ENCODE data around the gene FUT3.
"Not testable (repeated sequence)": the region's sequence is repeated elsewhere in the genome, so short reads cannot be mapped to it uniquely, and the experiment has no call there.

FUT3 gene

GRCh38 chr19:5851302-5851701 is at the start of gene FUT3:
Gene FUT3, minus strand, starts transcription at chr19:5851449.
- DNase-seq, result no peak

DNA sequence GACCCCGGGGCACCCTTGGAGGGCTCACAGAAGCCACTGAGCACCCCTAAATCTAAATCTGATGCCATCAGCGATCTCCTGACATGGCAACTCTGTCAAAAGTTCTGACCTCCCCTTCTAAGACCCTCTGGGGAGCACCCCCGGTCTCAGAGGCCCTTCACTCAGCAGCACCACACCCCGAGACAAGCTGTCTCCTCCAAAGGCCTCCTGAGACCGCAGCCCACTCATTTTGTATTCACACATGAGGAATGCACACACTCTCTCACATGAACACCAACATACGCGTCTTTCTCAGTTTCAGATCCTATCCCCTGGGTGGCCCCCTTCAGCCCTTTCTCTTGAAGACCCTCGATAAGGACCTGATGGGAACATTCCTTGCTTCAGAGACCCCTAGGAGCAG is 49.7 kb upstream of the FUT3 start:
- no peak for DNase-seq

DNA sequence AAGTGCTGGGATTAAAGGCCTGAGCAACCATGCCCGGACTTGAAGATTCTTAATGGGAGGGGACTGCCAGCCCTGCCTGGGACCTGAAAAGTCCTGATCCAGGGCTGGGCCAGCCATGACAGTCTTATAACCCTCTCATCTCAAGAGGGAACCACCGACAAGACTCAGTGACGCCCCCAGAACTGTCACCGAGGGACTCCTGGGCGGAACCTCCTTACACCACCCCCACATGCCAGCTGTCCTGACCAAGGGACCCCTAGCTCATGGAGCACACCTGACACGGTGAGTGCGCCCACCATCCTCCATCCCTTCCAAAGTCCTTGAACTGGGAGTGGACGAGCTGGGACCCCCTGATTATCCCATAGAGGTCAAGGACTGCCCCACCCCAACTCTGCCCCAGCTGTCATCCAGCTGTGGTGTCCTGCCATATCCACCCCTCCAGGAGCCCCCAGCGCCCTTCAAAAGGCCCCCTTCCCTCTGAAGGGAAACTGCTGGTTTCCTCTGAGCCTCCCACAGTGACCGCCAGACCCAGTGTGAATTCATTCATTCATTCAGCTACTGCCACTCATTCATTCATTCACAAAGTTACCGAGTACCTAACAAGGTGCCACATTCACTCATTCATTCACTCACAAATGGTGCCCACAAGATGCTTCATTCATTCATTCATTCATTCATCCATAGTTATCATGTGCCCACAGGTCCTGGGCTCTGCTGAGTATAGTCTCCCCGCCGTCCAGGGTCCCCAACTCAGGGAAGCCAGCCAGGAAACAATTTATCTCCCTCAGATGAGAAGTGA is 48.7 kb upstream of the FUT3 start:
- DNase-seq, result no peak

- DNase-seq, result no peak
Measured at GRCh38 chr19:5897189-5897969, 46.1 kb upstream of the FUT3 start.

DNA sequence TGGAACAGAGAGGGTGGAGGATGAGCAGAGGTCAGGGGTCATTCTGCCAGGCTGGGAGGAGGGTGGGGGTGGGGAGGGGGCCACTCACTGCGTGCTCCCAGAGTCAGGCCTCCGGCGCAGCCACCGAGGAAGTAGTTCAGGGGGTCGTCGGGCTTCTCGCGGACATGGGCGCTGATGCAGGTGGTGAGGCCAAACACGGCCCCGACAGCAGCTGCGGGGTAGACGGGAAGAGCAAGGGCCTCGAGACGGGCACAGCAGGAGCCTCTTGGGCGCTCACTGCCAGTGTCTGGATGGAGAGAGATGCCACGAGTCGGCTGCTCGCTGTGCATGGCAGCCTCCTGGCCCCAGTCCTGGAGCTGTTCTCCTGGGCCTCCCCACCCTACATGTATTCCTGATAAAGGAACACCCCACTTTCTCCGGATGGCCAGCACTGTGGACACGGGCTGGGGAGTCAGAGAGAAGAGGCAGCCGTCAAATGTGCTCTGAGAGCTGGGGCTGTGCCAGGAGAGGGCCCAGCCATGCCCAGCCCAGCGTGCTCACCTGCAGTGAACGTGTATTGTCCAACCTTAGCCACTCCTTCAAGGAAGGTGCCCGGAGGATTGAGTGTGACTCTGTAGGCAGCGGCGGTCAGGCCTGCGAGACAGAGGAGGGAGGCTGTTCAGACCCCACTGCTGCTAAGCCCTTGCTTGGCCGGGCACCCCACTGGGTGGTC is 45.3 kb upstream of the FUT3 start:
- no peak for DNase-seq

GRCh38 chr19:5895890-5896289 is 44.6 kb upstream of the FUT3 start:
- DNase-seq, result no peak

DNA sequence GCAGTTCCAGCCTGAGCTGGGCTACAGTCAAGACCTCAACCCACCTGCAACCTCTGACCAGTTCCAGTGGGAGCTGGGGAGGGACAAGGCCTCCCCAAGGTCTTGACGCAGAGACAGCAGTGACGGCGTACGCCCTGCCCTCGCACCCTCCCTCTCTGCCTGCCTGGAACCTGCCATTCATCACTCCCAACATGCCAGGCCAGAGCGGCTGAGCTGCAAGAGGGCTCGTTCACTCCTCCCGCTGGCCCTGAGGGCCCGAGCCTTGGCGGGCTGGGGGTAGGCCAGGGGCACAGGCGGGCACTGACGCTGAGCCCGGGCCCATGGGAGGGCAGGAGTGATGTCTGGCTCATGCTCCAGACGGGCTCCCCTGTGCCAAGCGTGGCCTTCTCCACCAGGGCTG is 44.2 kb upstream of the FUT3 start:
- DNase-seq, result no peak

DNA sequence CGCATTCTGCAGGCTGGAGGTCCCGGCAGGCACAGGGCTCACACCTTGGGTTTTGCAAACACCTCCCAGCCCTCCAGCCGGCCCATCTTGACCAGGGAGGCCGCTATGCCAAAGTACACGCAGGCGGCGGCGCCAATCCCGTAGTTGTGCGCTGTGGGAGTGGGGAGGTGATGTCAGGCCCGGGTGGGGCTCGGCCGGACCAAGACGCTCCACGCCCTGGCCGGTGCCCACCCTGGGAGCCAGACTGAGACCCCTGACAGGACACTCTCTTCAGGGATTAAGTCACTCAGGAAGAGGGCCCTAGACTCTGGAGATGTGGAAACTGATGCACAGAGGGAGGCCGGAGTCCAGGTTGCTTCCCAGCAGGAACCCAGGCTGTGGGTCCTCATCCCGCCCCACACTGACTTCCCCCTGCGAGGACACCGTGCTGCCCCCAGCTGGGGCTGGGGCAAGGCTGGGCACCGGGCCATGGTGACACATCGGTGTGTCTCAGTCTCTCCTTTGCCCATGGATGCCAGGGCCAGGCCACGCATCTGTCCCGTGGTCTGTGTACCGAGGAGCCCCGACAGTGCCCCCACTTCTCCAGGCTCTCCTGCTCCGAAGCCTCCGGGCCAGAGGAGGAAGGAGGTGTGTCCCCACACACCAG is 43.6 kb upstream of the FUT3 start:
- DNase-seq, result no peak

DNA sequence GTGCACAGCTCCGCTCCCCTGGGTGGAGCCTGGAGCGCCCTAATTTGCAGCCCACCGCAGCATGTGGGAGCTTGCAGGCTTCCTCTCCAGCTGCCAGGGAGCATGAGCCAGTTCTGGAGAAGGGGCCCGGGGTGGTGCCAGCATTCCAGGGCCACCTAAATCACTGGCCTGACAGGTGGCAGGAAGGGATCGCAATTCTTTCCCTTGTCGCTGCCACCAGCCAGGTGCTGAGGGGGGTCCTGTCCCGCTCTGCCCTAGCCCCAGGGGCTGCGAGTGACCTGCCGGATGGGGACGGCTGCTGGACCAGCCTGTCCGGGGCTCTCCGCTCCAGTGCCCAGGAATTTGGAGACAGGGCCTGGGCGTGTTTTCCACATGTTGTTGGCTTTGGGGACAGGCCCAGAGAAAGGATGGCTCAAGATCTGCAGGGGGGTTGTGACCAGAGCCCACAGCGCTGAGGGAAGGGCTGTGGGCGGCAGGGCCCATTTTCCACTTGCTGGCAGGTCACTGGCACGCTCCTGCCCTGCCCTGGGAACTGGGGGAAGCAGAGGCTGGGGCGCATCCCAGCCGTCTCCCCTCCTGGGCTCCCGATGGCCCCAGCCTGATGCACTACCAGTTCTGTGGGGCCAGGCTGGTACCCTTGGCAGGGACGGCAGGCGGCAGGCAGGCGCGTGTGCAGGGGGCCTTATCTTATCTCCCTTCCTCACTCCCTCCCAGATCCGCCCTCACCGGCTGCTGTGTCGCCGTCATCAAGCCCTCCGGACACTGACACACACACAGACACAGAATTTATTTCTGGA is 42.9 kb upstream of the FUT3 start:
- no peak for DNase-seq

- DNase-seq, result no peak
Measured at GRCh38 chr19:5893296-5893903, 42.2 kb upstream of the FUT3 start.

GRCh38 chr19:5892772-5893275 is 41.6 kb upstream of the FUT3 start:
- no peak for DNase-seq

DNA sequence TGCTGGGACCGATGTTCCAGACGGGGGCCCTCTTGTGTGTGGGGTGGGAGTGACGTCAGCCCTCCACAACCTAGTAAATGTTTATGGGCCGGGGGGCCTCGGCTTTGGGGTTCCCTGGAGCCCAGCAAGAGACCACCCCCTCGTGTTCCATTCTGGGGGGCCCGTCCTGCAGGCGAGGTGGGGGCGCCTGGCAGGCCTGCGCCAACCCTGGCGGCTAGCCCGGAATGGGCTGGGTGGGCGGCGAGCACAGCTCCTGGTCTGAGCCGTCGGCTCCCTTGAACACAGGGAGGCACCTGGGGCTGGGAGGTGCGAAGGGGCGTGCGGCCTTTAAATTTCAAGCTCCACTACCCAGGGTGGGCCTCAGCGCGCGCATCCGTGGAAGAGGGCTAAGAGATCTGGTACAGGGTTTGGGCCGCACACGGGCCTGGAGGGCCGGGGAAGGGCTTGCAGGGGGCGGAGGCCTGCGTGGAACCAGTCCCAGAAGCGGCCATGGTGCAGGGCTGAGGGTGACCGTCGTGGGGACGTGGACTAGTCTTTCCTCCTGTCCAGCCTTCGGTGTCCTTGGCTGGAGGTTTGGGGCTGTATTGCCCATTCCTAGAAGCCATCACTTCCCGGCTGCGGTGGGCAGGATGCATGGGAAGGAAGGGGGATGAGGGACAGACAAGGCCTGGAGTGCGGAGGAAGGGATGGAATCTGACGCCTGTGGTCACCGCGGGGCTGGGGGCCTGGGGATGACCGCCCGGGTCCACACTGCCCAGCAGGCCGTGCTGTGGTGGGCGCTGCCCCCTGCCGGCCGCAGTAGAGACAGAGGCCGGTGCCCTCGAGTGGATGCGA is 40.9 kb upstream of the FUT3 start:
- peak; percentile 26 to 29 for DNase-seq

- no peak for DNase-seq
Measured at GRCh38 chr19:5891572-5891937, 40.3 kb upstream of the FUT3 start.

DNA sequence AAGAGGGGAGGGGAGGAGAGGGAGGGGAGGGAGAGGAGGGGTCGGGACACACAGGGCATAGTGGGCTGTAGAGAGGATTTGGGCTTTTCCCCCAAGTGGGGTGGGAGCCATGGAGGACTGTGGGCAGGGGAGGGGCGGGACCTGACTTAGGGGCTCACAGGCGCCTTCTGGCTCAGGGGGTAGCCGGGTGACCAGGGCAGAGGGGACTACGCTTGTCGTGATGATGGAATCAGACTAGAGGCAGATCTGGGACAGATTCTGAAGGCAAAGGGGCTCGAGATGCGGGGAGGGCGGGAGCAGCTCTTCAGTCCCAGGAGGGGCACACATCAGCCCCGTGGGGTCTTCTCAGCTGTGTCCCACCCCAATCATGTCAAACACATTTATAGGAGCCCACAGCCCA is 38.9 kb upstream of the FUT3 start:
- DNase-seq, result no peak

DNA sequence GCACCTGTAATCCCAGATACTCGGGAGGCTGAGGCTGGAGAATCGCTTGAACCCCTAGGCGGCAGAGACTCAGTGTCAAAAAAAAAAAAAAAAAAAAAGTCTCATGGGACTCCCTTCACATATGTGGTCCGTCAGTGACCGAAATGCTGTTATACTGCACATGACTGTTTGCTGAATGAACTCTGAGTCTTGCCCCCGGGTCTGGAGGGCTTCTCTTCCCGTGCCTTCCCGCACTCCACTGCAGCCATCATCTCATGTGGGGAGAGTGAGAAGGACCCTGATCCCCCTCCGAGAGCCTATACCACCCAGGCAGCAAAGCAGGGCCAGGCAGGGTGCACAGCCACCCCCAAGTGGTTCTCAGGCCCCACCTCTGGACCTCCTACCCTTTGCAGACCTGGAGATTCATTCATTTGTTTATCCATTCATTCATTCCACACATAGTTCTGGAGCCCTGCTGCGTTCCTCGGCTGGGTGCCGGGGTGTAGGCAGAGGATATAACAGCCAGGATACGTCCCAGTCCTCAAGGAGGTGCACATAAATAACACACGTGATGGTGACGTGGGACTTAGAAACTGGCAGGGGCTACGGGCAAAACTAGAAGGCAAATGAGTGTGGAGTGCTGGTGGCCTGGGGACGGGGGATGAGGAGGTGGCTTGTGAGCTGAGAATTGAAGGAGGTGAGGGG is 38.2 kb upstream of the FUT3 start:
- no peak for DNase-seq

- not testable (repeated sequence) for DNase-seq
Measured at GRCh38 chr19:5884065-5884811, 33.0 kb upstream of the FUT3 start.

DNA sequence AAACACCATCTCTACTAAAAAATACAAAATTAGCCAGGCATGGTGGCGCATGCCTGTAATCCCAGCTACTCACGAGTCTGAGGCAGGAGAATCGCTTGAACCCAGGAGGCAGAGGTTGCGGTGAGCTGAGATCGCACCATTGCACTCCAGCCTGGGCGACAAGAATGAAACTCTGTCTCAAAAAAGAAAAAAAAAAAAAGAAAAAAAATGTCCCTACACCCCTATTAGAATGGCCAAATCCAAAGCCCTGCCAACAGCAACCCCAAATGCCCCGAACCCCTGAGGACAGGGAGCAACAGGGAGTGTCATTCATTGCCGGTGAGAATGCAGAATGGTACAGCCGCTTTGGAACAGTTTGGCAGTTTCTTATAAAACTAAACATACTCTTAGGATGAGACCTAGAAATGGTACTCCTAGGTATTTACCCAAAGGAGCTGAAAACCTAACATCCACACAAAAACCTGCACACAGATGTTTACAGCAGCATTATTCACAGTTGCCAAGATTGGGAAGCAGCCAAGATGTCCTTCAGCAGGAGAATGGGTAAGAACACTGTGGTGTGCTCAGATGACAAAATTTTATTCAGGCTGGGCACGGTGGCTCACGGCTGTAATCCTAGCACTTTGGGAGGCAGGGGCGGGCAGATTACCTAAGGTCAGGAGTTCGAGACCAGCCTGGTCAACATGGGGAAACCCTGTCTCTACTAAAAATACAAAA is 32.1 kb upstream of the FUT3 start:
- DNase-seq, result not testable (repeated sequence)

- no peak for DNase-seq
Measured at GRCh38 chr19:5882421-5882968, 31.2 kb upstream of the FUT3 start.

Data from activated CD4-positive, alpha-beta T cell treated with anti-CD3 and anti-CD28 coated beads, Interleukin-2, amount 50 U/mL, for 48 hours (primary cell).